Fibroblast of lung (primary cell): Measurements from ENCODE around the gene WNT4.

Experiments
- EZH2 ChIP-seq: IDR thresholded peaks from 2 replicates; pipeline ENCODE4 v1.5.1; 2012; ENCODE audit warnings: low read length, control low read depth, mild to moderate bottlenecking; ENCODE audit errors: missing control alignments
- TF ChIP-seq, protein P1 (sequence below), 2 donors: IDR thresholded peaks in 1 of 2; conservative IDR thresholded peaks in 1 of 2; 1 replicate in 1 of 2; 2 replicates in 1 of 2; pipeline ENCODE4 v1.5.1; 2011 to 2012; ENCODE audit warnings: low read length in 2 of 2, control low read depth in 1 of 2, inconsistent platforms in 1 of 2, low read depth in 1 of 2, mild to moderate bottlenecking in 1 of 2

GRCh38 chr1:22131875-22132486, 10.9 kb downstream of the WNT4 start:
- TF ChIP-seq, protein P1, sequence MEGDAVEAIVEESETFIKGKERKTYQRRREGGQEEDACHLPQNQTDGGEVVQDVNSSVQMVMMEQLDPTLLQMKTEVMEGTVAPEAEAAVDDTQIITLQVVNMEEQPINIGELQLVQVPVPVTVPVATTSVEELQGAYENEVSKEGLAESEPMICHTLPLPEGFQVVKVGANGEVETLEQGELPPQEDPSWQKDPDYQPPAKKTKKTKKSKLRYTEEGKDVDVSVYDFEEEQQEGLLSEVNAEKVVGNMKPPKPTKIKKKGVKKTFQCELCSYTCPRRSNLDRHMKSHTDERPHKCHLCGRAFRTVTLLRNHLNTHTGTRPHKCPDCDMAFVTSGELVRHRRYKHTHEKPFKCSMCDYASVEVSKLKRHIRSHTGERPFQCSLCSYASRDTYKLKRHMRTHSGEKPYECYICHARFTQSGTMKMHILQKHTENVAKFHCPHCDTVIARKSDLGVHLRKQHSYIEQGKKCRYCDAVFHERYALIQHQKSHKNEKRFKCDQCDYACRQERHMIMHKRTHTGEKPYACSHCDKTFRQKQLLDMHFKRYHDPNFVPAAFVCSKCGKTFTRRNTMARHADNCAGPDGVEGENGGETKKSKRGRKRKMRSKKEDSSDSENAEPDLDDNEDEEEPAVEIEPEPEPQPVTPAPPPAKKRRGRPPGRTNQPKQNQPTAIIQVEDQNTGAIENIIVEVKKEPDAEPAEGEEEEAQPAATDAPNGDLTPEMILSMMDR (conservative IDR thresholded peaks at IDR 0.05 in 1 of 2, IDR thresholded peaks at IDR 0.05 in 1 of 2; ENCODE audit: low read depth in 1 of 2, low read length in 2 of 2), result peak; percentile 36 to 59
- TF ChIP-seq EZH2, result no peak
